K562 (cell line): ENCODE results near the gene GABRA1.

ENCODE experiments used
- CTCF ChIP-seq, 3 experiments: IDR thresholded peaks in 2 of 3; conservative IDR thresholded peaks in 1 of 3; 2 replicates each; pipeline ENCODE4 v1.5.1; 2011 to 2012; ENCODE audit warnings: low read length in 3 of 3, mild to moderate bottlenecking in 3 of 3, control low read depth in 2 of 3, improper control_type of control experiment in 1 of 3, inconsistent platforms in 1 of 3, low read depth in 1 of 3, mixed read lengths in 1 of 3, moderate library complexity in 1 of 3; ENCODE audit not compliant: insufficient read depth in 2 of 3
- CXXC5 ChIP-seq: fragments of 250-450 bp; sonication (Bioruptor Pico); IDR thresholded peaks from 2 replicates; pipeline ENCODE4 v1.8.0; 2022; ENCODE audit warnings: inconsistent platforms, mild to moderate bottlenecking, moderate library complexity
- EP300 ChIP-seq: IDR thresholded peaks from 2 replicates; pipeline ENCODE4 v1.6.1; 2012; ENCODE audit warnings: low read length, improper control_type of control experiment
- SRSF9 ChIP-seq: fragments of 200-400 bp; formaldehyde crosslinking; IDR thresholded peaks from 2 replicates; pipeline ENCODE4 v1.6.1; 2017; ENCODE audit warnings: low read depth, low read length, borderline replicate concordance
- ZFX ChIP-seq: sonication (generic); formaldehyde crosslinking; IDR thresholded peaks from 2 replicates; pipeline ENCODE4 v1.8.0; 2022; ENCODE audit warnings: mild to moderate bottlenecking, missing genetic modification reagents, moderate library complexity
- ZNF764 ChIP-seq: fragments of 250-450 bp; sonication (Bioruptor Pico); IDR thresholded peaks from 2 replicates; pipeline ENCODE4 v1.4.0; 2020; ENCODE audit warnings: low read depth, mild to moderate bottlenecking, moderate library complexity

DNA sequence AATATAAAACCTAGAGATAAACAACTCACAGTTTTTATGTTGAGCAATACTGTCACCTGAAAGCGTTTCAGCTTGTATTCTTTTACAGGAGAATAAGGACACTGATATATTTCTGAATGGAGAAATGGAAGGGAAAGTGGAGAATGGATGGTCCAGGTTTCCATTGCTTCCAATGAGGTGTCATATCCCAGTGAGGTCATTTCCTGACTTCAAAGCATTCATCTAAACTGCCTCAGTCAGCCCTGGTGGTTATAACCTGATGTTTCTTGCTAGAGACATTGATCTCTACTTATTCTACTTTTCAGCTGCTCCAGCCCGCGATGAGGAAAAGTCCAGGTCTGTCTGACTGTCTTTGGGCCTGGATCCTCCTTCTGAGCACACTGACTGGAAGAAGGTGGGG, 2.6 kb downstream of the GABRA1 start:
- no peak for TF ChIP-seq SRSF9
- no peak for TF ChIP-seq CTCF (IDR thresholded peaks at IDR 0.05 in 2 of 3, conservative IDR thresholded peaks at IDR 0.05 in 1 of 3; ENCODE audit: insufficient read depth in 2 of 3, low read depth in 1 of 3, low read length in 3 of 3)
- no peak for TF ChIP-seq EP300
- TF ChIP-seq ZFX: no peak
- no peak for TF ChIP-seq CXXC5
- no peak for TF ChIP-seq ZNF764 (CRISPR knock-in tag)
